A673 (cell line): ENCODE measurements around the gene TMEM109.

ENCODE experiments used
- EZH2 ChIP-seq: fragments of 200-600 bp; sonication (generic); IDR thresholded peaks from 2 replicates; pipeline ENCODE4 v1.6.1; 2017; ENCODE audit warnings: borderline replicate concordance, low read depth, mild to moderate bottlenecking, mixed read lengths, antibody characterized with exemption, low read length; ENCODE audit not compliant: poor library complexity, severe bottlenecking
- TF ChIP-seq, protein P1 (sequence below): fragments of 300-800, 200-600 bp; sonication (generic); conservative IDR thresholded peaks from 2 replicates; pipeline ENCODE4 v1.5.1; 2017; ENCODE audit warnings: low read depth, mild to moderate bottlenecking, antibody characterized with exemption, low read length, moderate library complexity, mixed read lengths

DNA sequence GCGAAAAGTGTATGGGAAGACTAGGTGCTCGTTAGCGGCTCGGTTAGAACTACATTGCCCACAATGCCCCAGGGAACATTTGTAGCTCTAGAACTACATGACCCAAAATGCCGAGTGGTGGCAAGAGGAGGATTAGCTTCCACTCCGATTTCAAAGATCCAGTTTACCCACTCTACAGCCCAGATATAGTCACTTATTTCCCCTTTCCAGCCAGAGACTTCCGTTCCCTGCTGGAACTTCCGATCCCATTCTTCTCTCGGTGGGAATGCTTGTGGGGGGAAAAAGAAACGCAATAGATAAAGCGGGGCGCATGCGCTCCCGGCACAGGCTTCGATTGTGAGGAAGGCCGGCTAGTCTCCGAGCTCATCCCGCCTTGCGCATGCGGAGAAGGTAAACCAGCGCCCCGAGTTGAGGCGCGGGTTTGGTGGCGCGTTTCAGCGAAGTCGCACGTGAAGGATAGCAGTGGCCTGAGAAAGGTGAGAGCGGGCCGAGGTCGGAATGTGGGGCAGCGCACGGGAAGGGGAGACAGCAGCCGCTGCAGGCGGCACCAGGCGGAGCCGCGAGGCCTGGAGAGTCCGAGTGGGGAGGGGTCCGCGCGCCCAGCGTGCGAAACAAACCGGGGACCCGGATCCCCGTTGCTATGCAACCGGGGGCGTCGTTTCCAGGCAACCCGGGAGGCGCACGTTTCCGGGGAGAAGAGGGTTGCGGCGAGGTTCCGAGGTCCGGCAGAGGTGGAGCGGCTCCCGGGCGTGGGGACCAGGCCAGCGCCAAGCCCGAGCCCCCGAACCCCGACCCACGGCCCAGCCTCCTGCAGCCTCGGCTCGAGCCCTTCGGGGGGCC lies at the start of gene TMEM109:
- TF ChIP-seq, protein P1, sequence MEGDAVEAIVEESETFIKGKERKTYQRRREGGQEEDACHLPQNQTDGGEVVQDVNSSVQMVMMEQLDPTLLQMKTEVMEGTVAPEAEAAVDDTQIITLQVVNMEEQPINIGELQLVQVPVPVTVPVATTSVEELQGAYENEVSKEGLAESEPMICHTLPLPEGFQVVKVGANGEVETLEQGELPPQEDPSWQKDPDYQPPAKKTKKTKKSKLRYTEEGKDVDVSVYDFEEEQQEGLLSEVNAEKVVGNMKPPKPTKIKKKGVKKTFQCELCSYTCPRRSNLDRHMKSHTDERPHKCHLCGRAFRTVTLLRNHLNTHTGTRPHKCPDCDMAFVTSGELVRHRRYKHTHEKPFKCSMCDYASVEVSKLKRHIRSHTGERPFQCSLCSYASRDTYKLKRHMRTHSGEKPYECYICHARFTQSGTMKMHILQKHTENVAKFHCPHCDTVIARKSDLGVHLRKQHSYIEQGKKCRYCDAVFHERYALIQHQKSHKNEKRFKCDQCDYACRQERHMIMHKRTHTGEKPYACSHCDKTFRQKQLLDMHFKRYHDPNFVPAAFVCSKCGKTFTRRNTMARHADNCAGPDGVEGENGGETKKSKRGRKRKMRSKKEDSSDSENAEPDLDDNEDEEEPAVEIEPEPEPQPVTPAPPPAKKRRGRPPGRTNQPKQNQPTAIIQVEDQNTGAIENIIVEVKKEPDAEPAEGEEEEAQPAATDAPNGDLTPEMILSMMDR, result no peak
- no peak for TF ChIP-seq EZH2
